PC-9 (cell line): ENCODE data around the gene ARRB1. TPM values are rescaled to one million over a fixed set of nuclear protein-coding genes. Genes with fewer than 3 reads are reported as not detected.

ENCODE experiments used
- BruUV-seq: library from RNA; stranded (reverse); fragments of 400-500 nt; replicated peaks from 2 replicates; lab custom pipeline; 2021; lab: Mats Ljungman, UMichigan
- CTCF ChIA-PET: fragments of 300-600 bp; sonication (Branson Sonifier 250); formaldehyde crosslinking; loops from one replicate; lab custom pipeline; 2022; ENCODE audit warnings: antibody characterized with exemption; lab: Charles Lee
- POLR2A ChIA-PET: fragments of 300-600 bp; sonication (Branson Sonifier 250); formaldehyde crosslinking; loops from one replicate; lab custom pipeline; 2022; ENCODE audit warnings: antibody characterized with exemption; ENCODE audit not compliant: unreplicated experiment; lab: Charles Lee
- DNase-seq, 2 experiments: peaks; one replicate each; pipeline versions ENCODE4 v3.0.0 to v3.0.0-alpha.2; 2015 to 2022; ENCODE audit warnings: mixed read lengths in 1 of 2
- H2AFZ ChIP-seq: fragments of 200-600 bp; sonication (generic); 2 replicates; pipeline ENCODE4 v1.8.1; 2017; ENCODE audit warnings: antibody characterized with exemption
- H3F3A ChIP-seq: fragments of 200-600 bp; sonication (generic); 2 replicates; pipeline ENCODE4 v1.8.1; 2017; ENCODE audit warnings: antibody characterized with exemption, mild to moderate bottlenecking, low read depth; ENCODE audit not compliant: insufficient read depth
- H3K27ac ChIP-seq: fragments of 200-600 bp; sonication (generic); 2 replicates; pipeline ENCODE4 v1.6.1; 2016; ENCODE audit warnings: mixed run types
- H3K27me3 ChIP-seq: fragments of 200-600 bp; sonication (generic); 2 replicates; pipeline ENCODE4 v1.6.1; 2016; ENCODE audit warnings: low read depth, mixed run types; ENCODE audit not compliant: insufficient read depth
- H3K36me3 ChIP-seq: fragments of 200-600 bp; sonication (generic); 2 replicates; pipeline ENCODE4 v1.6.1; 2016; ENCODE audit warnings: low read depth, mixed run types
- H3K4me1 ChIP-seq: fragments of 200-600 bp; sonication (generic); replicated peaks from 2 replicates; pipeline ENCODE4 v1.6.1; 2016; ENCODE audit warnings: mixed run types; ENCODE audit not compliant: insufficient read depth
- H3K4me2 ChIP-seq: fragments of 200-600 bp; sonication (generic); 2 replicates; pipeline ENCODE4 v1.6.1; 2017; ENCODE audit warnings: mixed run types
- H3K4me3 ChIP-seq: fragments of 200-600 bp; sonication (generic); 2 replicates; pipeline ENCODE4 v1.6.1; 2016; ENCODE audit warnings: mixed run types
- H3K79me2 ChIP-seq: fragments of 200-600 bp; sonication (generic); 2 replicates; pipeline ENCODE4 v1.6.1; 2017; ENCODE audit warnings: low read depth, mixed run types
- H3K9me2 ChIP-seq: fragments of 200-600 bp; sonication (generic); 2 replicates; pipeline ENCODE4 v1.8.1; 2017; ENCODE audit warnings: mild to moderate bottlenecking; ENCODE audit not compliant: insufficient read depth
- H3K9me3 ChIP-seq: fragments of 200-600 bp; sonication (generic); 2 replicates; pipeline ENCODE4 v1.8.1; 2016; ENCODE audit warnings: low read depth; ENCODE audit not compliant: insufficient read depth
- H4K20me1 ChIP-seq: fragments of 200-600 bp; sonication (generic); 2 replicates; pipeline ENCODE4 v1.8.1; 2017; ENCODE audit not compliant: insufficient read depth
- EZH2 ChIP-seq: fragments of 200-600 bp; sonication (generic); IDR thresholded peaks from 2 replicates; pipeline ENCODE4 v1.8.0; 2017; ENCODE audit warnings: antibody characterized with exemption, low read depth
- intact Hi-C: fragments of 100-400 bp; cut with micrococcal nuclease; formaldehyde crosslinking; loops from one replicate; pipeline ENCODE4 v1.10.0; 2022; ENCODE audit not compliant: unreplicated experiment
- total RNA-seq: library from RNA; stranded (reverse); gene quantifications from 2 replicates; pipeline ENCODE4 v1.2.3, GENCODE V29; 2021
- TF ChIP-seq, protein P1 (sequence below): fragments of 200-600 bp; sonication (generic); conservative IDR thresholded peaks from 2 replicates; pipeline ENCODE4 v1.6.1; 2017; ENCODE audit warnings: mixed run types, antibody characterized with exemption, mild to moderate bottlenecking, moderate library complexity

ARRB1 gene
- total RNA-seq, 1 experiment from 2014 or later = 31.8 TPM

DNA sequence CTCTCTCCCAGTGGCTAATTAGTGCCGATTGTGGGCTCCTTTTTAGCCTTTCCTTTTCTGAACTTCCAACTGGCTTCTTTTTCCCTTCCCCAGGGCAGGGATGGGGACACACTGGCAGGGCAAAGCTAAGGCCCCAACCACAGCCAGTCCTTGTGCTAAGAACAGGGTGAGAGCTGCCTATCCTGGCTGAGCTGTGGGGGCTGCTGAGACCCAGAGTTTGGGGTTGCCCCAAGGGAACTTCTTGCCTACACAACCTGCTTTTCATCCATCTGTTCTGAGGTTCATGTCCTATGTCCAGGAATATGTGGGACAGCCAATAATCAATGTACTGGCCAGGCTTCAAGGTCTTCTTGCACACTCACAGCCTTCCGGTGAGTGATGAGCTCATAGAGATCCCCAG is 120.8 kb downstream of the ARRB1 start:
- no peaks in the 10 kb centered on the region for H3F3A ChIP-seq
- CTCF ChIA-PET = no interaction called here
- no peak for TF ChIP-seq EZH2
- TF ChIP-seq, protein P1, sequence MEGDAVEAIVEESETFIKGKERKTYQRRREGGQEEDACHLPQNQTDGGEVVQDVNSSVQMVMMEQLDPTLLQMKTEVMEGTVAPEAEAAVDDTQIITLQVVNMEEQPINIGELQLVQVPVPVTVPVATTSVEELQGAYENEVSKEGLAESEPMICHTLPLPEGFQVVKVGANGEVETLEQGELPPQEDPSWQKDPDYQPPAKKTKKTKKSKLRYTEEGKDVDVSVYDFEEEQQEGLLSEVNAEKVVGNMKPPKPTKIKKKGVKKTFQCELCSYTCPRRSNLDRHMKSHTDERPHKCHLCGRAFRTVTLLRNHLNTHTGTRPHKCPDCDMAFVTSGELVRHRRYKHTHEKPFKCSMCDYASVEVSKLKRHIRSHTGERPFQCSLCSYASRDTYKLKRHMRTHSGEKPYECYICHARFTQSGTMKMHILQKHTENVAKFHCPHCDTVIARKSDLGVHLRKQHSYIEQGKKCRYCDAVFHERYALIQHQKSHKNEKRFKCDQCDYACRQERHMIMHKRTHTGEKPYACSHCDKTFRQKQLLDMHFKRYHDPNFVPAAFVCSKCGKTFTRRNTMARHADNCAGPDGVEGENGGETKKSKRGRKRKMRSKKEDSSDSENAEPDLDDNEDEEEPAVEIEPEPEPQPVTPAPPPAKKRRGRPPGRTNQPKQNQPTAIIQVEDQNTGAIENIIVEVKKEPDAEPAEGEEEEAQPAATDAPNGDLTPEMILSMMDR = no peak

DNA sequence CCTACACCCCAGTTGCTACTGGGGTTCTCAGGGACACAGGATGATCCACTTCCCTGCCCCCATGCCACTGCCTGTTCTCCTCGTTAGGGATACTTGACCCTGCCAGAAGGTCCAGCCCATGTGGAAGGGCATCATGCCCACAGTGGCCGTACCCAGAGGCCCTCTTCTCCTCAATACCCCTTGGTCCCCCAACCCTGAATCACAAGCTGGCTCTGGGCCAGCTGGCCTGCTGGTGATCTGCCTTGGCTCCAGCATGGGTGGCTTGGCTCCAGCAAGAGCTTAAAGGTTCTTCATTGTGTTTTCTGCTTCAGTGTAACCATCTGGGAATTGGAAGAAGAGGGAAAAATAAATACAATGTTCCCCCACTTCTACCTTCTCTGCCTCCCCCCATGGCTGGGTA is 122.0 kb downstream of the ARRB1 start:
- no peak for DNase-seq
- H3K36me3 ChIP-seq = no peaks in the 10 kb centered on the region
- CTCF ChIA-PET = no interaction called here
- 0 out of 2 replicates have a peak, but pooled peaks cover 8% of the 10 kb centered on the region for H4K20me1 ChIP-seq
- peaks cover 82% of the 10 kb centered on the region for H3K27me3 ChIP-seq
- H3K4me1 ChIP-seq = no peaks in the 10 kb centered on the region
- no peak overlapping the region for H3K4me2 ChIP-seq
- H3K79me2 ChIP-seq = no peaks in the 10 kb centered on the region
- H3K27ac ChIP-seq = no peak overlapping the region
- no peak for TF ChIP-seq EZH2
- TF ChIP-seq, protein P1 = no peak
- no peaks in the 10 kb centered on the region for H3K9me3 ChIP-seq
- no peaks in the 10 kb centered on the region for H3K9me2 ChIP-seq
- no TSS peak for BruUV-seq
- POLR2A ChIA-PET = interaction anchor here (0.6 kb wide), 1 partner anchor 557 kb away, joined by 3 read pairs; no protein-coding TSS in a partner anchor
- intact Hi-C loops = no loop called here
- H2AFZ ChIP-seq = no peak overlapping the region
- no peaks in the 10 kb centered on the region for H3F3A ChIP-seq
- H3K4me3 ChIP-seq = no peak overlapping the region

More for the DNA sequence above, 120.8 kb downstream of the ARRB1 start:
- POLR2A ChIA-PET = no interaction called here
- H3K27me3 ChIP-seq = peaks cover 79% of the 10 kb centered on the region
- no peaks in the 10 kb centered on the region for H3K9me3 ChIP-seq
- H3K27ac ChIP-seq = no peak overlapping the region
- no peaks in the 10 kb centered on the region for H3K36me3 ChIP-seq
- no peaks in the 10 kb centered on the region for H3K4me1 ChIP-seq
- 0 out of 2 replicates have a peak, but pooled peaks cover 8% of the 10 kb centered on the region for H4K20me1 ChIP-seq
- H3K9me2 ChIP-seq = no peaks in the 10 kb centered on the region
- H2AFZ ChIP-seq = no peak overlapping the region
- BruUV-seq = no TSS peak
- H3K79me2 ChIP-seq = no peaks in the 10 kb centered on the region
- intact Hi-C loops = no loop called here
- no peak overlapping the region for H3K4me3 ChIP-seq
- H3K4me2 ChIP-seq = no peak overlapping the region
- DNase-seq = no peak

DNA sequence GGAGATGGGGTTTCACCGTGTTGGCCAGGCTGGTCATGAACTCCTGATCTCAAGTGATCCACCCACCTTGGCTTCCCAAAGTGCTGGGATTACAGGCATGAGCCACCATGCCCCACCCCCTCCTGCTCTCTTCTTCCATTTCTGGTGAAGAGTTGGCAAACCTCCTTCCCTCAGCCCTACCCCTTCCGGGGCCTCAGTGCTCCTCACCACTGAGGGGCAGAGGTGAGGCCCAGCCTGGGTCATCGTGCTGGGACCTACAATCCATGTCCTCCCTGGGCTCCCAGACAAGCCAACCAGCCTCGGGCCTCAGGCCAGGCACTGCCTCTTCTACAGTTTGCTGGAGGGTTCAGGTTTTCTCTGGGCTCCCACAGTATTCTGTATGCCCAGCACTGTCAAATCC is 125.7 kb downstream of the ARRB1 start:
- Histone ChIP-seq H3K9me2 (no peaks in the 10 kb centered on the region), H3K4me1 (no peaks in the 10 kb centered on the region), H3K4me3 (no peak overlapping the region), H3K9me3 (no peaks in the 10 kb centered on the region), H3K36me3 (no peaks in the 10 kb centered on the region), H4K20me1 (no peaks in the 10 kb centered on the region), H3K4me2 (no peak overlapping the region), H3K79me2 (no peaks in the 10 kb centered on the region), H3F3A (no peaks in the 10 kb centered on the region), H3K27me3 (peaks cover 76% of the 10 kb centered on the region), H3K27ac (no peak overlapping the region), H2AFZ (no peak overlapping the region)
- no peak for DNase-seq
- ChIA-PET CTCF (no interaction called here), POLR2A (no interaction called here)
- intact Hi-C loops = no loop called here
- BruUV-seq = no TSS peak
- TF ChIP-seq EZH2 = no peak
- TF ChIP-seq, protein P1 = no peak
